HCT116 (cell line): ENCODE results near the gene KRT77. TPM values are rescaled to one million over a fixed set of nuclear protein-coding genes. Genes with fewer than 3 reads are reported as not detected.

ENCODE experiments used
- ATAC-seq: fragments of 200-7000 bp; cut with Tn5 transposase; 2 replicates; pipeline ENCODE4 v1.9.1; 2020; ENCODE audit warnings: mild to moderate bottlenecking, moderate library complexity
- BruUV-seq: library from RNA; stranded (reverse); fragments of 400-500 nt; replicated peaks from 2 replicates; lab custom pipeline; 2021; lab: Mats Ljungman, UMichigan
- CTCF ChIA-PET: fragments of 300-600 bp; sonication (Branson Sonifier 250); formaldehyde crosslinking; loops from one replicate; lab custom pipeline; 2021; ENCODE audit warnings: antibody characterized with exemption; lab: Charles Lee
- POLR2A ChIA-PET: fragments of 300-600, 350-600 bp; sonication (Branson Sonifier 250); formaldehyde crosslinking; loops from one replicate; lab custom pipeline; 2021; ENCODE audit warnings: antibody characterized with exemption; lab: Charles Lee
- RAD21 ChIA-PET, 2 experiments: fragments of 300-600 bp; sonication (Branson Sonifier 250); formaldehyde crosslinking; loops; one replicate each; lab custom pipeline; 2023; ENCODE audit warnings: low total read pairs in 2 of 2; ENCODE audit not compliant: uncharacterized antibody in 2 of 2, unreplicated experiment in 2 of 2, low non-redundant PET in 1 of 2; lab: Charles Lee
- DNase-seq: peaks from one replicate; pipeline ENCODE4 v3.0.0-alpha.2; 2010; ENCODE audit warnings: low read depth, low spot score
- H2AFZ ChIP-seq: fragments of 200-600 bp; shearing (Covaris generic), sonication (generic); 2 replicates; pipeline ENCODE4 v1.6.1; 2017; ENCODE audit warnings: low read depth, mixed run types, mixed read lengths, antibody characterized with exemption, low read length; ENCODE audit not compliant: poor library complexity, severe bottlenecking
- H3K27ac ChIP-seq: 2 replicates; pipeline ENCODE4 v1.5.1; 2012; ENCODE audit warnings: low read depth, low read length
- H3K27me3 ChIP-seq: fragments of 200-600 bp; sonication (generic); 2 replicates; pipeline ENCODE4 v1.6.1; 2016; ENCODE audit warnings: mixed run types, low read length, mixed read lengths; ENCODE audit not compliant: insufficient read depth
- H3K36me3 ChIP-seq, 2 experiments: fragments of 200-500 bp in 1 of 2; fragments of 200-600 bp in 1 of 2; sonication (Bioruptor generic) in 1 of 2; sonication (generic) in 1 of 2; 2 replicates each; pipeline versions ENCODE4 v1.5.1 to v1.6.1; 2014 to 2016; ENCODE audit warnings: low read length in 2 of 2, inconsistent platforms in 1 of 2, mixed read lengths in 1 of 2, mixed run types in 1 of 2; ENCODE audit not compliant: insufficient read depth in 2 of 2, control insufficient read depth in 1 of 2
- H3K4me1 ChIP-seq, 2 experiments: fragments of 200-600 bp in 1 of 2; sonication (generic) in 1 of 2; 2 replicates each; pipeline versions ENCODE4 v1.5.1 to v1.6.1; 2012 to 2017; ENCODE audit warnings: low read length in 2 of 2, inconsistent platforms in 1 of 2, mild to moderate bottlenecking in 1 of 2, mixed read lengths in 1 of 2, mixed run types in 1 of 2, moderate library complexity in 1 of 2; ENCODE audit not compliant: insufficient read depth in 2 of 2, control insufficient read depth in 1 of 2
- H3K4me2 ChIP-seq: fragments of 200-600 bp; sonication (generic); 2 replicates; pipeline ENCODE4 v1.6.1; 2017; ENCODE audit warnings: mixed run types, low read length, mixed read lengths
- H3K4me3 ChIP-seq, 2 experiments: fragments of 200-600 bp in 1 of 2; sonication (generic) in 1 of 2; replicated peaks in 1 of 2; 2 replicates each; pipeline ENCODE4 v1.5.1; 2011 to 2016; ENCODE audit warnings: low read length in 2 of 2, control low read depth in 1 of 2, low read depth in 1 of 2, mild to moderate bottlenecking in 1 of 2, mixed read lengths in 1 of 2, mixed run types in 1 of 2
- H3K79me2 ChIP-seq: fragments of 200-600 bp; sonication (generic); 2 replicates; pipeline ENCODE4 v1.6.1; 2017; ENCODE audit warnings: mild to moderate bottlenecking, mixed run types, low read length, moderate library complexity, mixed read lengths; ENCODE audit not compliant: insufficient read depth
- H3K9ac ChIP-seq: fragments of 200-600 bp; sonication (generic); 2 replicates; pipeline ENCODE4 v1.6.1; 2016; ENCODE audit warnings: low read length, mixed read lengths
- H3K9me2 ChIP-seq: fragments of 200-600 bp; sonication (generic), shearing (Covaris generic); 2 replicates; pipeline ENCODE4 v1.6.1; 2017; ENCODE audit warnings: mixed run types, mild to moderate bottlenecking, moderate library complexity; ENCODE audit not compliant: insufficient read depth
- H3K9me3 ChIP-seq, 2 experiments: fragments of 200-500 bp in 1 of 2; fragments of 200-600 bp in 1 of 2; sonication (Bioruptor generic) in 1 of 2; sonication (generic) in 1 of 2; 2 replicates each; pipeline ENCODE4 v1.6.1; 2014 to 2017; ENCODE audit warnings: low read length in 2 of 2, mixed read lengths in 2 of 2, inconsistent platforms in 1 of 2, low read depth in 1 of 2, mild to moderate bottlenecking in 1 of 2, mixed run types in 1 of 2, moderate library complexity in 1 of 2; ENCODE audit not compliant: control insufficient read depth in 1 of 2, insufficient read depth in 1 of 2
- H4K20me1 ChIP-seq: fragments of 200-600 bp; sonication (generic), shearing (Covaris generic); 2 replicates; pipeline ENCODE4 v1.6.1; 2017; ENCODE audit warnings: mixed run types, mild to moderate bottlenecking, moderate library complexity; ENCODE audit not compliant: insufficient read depth
- CBX3 ChIP-seq: IDR thresholded peaks from 2 replicates; pipeline ENCODE4 v1.6.1; 2012; ENCODE audit warnings: low read depth
- EGR1 ChIP-seq: IDR thresholded peaks from 2 replicates; pipeline ENCODE4 v1.6.1; 2012; ENCODE audit warnings: low read depth
- JUND ChIP-seq: IDR thresholded peaks from 2 replicates; pipeline ENCODE4 v1.6.1; 2012
- SIN3A ChIP-seq: IDR thresholded peaks from 2 replicates; pipeline ENCODE4 v1.6.1; 2012; ENCODE audit warnings: low read depth
- SP1 ChIP-seq: IDR thresholded peaks from 2 replicates; pipeline ENCODE4 v1.6.1; 2012; ENCODE audit warnings: low read depth
- TCF7L2 ChIP-seq: IDR thresholded peaks from 2 replicates; pipeline ENCODE4 v1.7.0; 2011; ENCODE audit warnings: borderline replicate concordance, inconsistent platforms; ENCODE audit not compliant: insufficient read depth, insufficient read length; ENCODE audit errors: extremely low read depth
- ZFX ChIP-seq: fragments of 450-650 bp; IDR thresholded peaks from 2 replicates; pipeline ENCODE4 v1.6.1; 2017
- intact Hi-C: fragments of 100-400 bp; cut with micrococcal nuclease; formaldehyde crosslinking; loops from 2 replicates; pipeline ENCODE4 v1.10.0; 2022
- total RNA-seq: library from RNA; stranded (reverse); gene quantifications from one replicate; pipeline ENCODE4 v1.2.1, GENCODE V29; 2021; ENCODE audit not compliant: unreplicated experiment
- TF ChIP-seq, protein P1 (sequence below): IDR thresholded peaks from 2 replicates; pipeline ENCODE4 v1.6.1; 2012
- TF ChIP-seq, protein P2 (sequence below), 3 experiments: fragments of 200-600 bp in 1 of 3; sonication (generic) in 1 of 3; IDR thresholded peaks in 2 of 3; conservative IDR thresholded peaks in 1 of 3; 2 replicates each; pipeline ENCODE4 v1.5.1; 2012 to 2017; ENCODE audit warnings: low read depth in 2 of 3, low read length in 2 of 3, antibody characterized with exemption in 1 of 3, borderline replicate concordance in 1 of 3, control low read depth in 1 of 3, mild to moderate bottlenecking in 1 of 3, mixed read lengths in 1 of 3, mixed run types in 1 of 3, moderate library complexity in 1 of 3; ENCODE audit not compliant: insufficient read depth in 1 of 3
- TF ChIP-seq, protein P3 (sequence below): IDR thresholded peaks from 2 replicates; pipeline ENCODE4 v1.6.1; 2011; ENCODE audit warnings: mild to moderate bottlenecking, low read length, moderate library complexity; ENCODE audit not compliant: insufficient replicate concordance; ENCODE audit errors: extremely low read depth

KRT77 gene
- total RNA-seq, 1 experiment from 2014 or later: not detected

DNA sequence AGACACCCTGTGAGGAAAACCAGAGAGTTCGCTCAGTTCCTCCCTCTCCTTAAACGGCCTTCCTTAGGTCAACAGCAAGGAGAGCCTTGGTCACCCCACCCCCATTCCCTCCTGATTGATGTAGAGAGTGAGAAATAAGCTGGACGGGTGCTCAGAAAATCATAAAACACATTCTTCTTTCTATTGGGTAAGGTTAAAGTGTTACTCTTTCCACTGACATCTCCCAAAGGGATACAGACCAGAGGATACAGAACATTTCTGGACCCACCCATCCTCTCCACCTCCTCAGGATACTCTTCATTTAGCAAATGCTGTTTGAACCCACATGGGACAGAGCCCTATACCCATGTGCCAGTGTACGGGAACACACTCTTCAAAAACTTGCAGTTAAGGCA is 11.6 kb upstream of the KRT77 start:
- H3K79me2 ChIP-seq: no peaks in the 10 kb centered on the region
- no peaks in the 10 kb centered on the region for H3K9me2 ChIP-seq
- peak overlapping the region; percentile 54 for H2AFZ ChIP-seq
- ChIA-PET CTCF (interaction anchor here (1.0 to 1.6 kb wide), 6 partner anchors 8 to 319 kb away, joined by 3 to 7 read pairs (median 5); no protein-coding TSS in a partner anchor), RAD21 (no interaction called here), POLR2A (no interaction called here)
- no peaks in the 10 kb centered on the region for H3K4me1 ChIP-seq
- BruUV-seq: no TSS peak
- H3K4me3 ChIP-seq: no peak overlapping the region
- H3K36me3 ChIP-seq: no peaks in the 10 kb centered on the region
- H3K9me3 ChIP-seq: no peaks in the 10 kb centered on the region
- H3K9ac ChIP-seq: no peak overlapping the region
- ATAC-seq (no peak), DNase-seq (no peak)
- TF ChIP-seq, protein P1, sequence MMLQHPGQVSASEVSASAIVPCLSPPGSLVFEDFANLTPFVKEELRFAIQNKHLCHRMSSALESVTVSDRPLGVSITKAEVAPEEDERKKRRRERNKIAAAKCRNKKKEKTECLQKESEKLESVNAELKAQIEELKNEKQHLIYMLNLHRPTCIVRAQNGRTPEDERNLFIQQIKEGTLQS: no peak
- TF ChIP-seq CBX3: no peak
- no peak for TF ChIP-seq JUND
- TF ChIP-seq TCF7L2: no peak
- no peak for TF ChIP-seq ZFX
- TF ChIP-seq, protein P2, sequence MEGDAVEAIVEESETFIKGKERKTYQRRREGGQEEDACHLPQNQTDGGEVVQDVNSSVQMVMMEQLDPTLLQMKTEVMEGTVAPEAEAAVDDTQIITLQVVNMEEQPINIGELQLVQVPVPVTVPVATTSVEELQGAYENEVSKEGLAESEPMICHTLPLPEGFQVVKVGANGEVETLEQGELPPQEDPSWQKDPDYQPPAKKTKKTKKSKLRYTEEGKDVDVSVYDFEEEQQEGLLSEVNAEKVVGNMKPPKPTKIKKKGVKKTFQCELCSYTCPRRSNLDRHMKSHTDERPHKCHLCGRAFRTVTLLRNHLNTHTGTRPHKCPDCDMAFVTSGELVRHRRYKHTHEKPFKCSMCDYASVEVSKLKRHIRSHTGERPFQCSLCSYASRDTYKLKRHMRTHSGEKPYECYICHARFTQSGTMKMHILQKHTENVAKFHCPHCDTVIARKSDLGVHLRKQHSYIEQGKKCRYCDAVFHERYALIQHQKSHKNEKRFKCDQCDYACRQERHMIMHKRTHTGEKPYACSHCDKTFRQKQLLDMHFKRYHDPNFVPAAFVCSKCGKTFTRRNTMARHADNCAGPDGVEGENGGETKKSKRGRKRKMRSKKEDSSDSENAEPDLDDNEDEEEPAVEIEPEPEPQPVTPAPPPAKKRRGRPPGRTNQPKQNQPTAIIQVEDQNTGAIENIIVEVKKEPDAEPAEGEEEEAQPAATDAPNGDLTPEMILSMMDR (IDR thresholded peaks at IDR 0.05 in 2 of 3, conservative IDR thresholded peaks at IDR 0.05 in 1 of 3; ENCODE audit: borderline replicate concordance in 1 of 3, insufficient read depth in 1 of 3, low read depth in 2 of 3, low read length in 2 of 3): no peak
- TF ChIP-seq, protein P3, sequence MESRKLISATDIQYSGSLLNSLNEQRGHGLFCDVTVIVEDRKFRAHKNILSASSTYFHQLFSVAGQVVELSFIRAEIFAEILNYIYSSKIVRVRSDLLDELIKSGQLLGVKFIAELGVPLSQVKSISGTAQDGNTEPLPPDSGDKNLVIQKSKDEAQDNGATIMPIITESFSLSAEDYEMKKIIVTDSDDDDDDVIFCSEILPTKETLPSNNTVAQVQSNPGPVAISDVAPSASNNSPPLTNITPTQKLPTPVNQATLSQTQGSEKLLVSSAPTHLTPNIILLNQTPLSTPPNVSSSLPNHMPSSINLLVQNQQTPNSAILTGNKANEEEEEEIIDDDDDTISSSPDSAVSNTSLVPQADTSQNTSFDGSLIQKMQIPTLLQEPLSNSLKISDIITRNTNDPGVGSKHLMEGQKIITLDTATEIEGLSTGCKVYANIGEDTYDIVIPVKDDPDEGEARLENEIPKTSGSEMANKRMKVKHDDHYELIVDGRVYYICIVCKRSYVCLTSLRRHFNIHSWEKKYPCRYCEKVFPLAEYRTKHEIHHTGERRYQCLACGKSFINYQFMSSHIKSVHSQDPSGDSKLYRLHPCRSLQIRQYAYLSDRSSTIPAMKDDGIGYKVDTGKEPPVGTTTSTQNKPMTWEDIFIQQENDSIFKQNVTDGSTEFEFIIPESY: no peak
- TF ChIP-seq SP1: no peak
- TF ChIP-seq SIN3A: no peak
- TF ChIP-seq EGR1: no peak
- H4K20me1 ChIP-seq: no peaks in the 10 kb centered on the region
- intact Hi-C loops: loop anchor here (10.0 kb wide), 1 partner anchor 150 kb away; no protein-coding TSS in a partner anchor
- no peak overlapping the region for H3K4me2 ChIP-seq
- no peaks in the 10 kb centered on the region for H3K27me3 ChIP-seq
- no peak overlapping the region for H3K27ac ChIP-seq
